OCI-LY3 (cell line): ENCODE measurements around the gene LINGO3.
A peak's percentile ranks its signal among the peaks of the same experiment; 100 is the strongest.

ENCODE experiments used
- H2AFZ ChIP-seq: fragments of 200-600, 300-600 bp; shearing (Covaris generic); 2 replicates; pipeline ENCODE4 v1.6.0; 2014; ENCODE audit warnings: antibody characterized with exemption, low read depth, low read length
- H3K27ac ChIP-seq: fragments of 200-600, 300-600 bp; sonication (generic); 2 replicates; pipeline ENCODE4 v1.5.1; 2014; ENCODE audit warnings: mild to moderate bottlenecking, low read length, moderate library complexity, mixed read lengths
- H3K27me3 ChIP-seq: fragments of 200-600, 300-600 bp; sonication (generic); 2 replicates; pipeline ENCODE4 v1.6.1; 2014; ENCODE audit warnings: low read depth, low read length, mixed read lengths
- H3K36me3 ChIP-seq: fragments of 200-600, 300-600 bp; sonication (generic); replicated peaks from 2 replicates; pipeline ENCODE3; 2014; ENCODE audit warnings: low read depth, low read length, mixed read lengths
- H3K4me1 ChIP-seq: fragments of 300-600, 200-600 bp; sonication (generic); 2 replicates; pipeline ENCODE4 v1.6.1; 2014; ENCODE audit warnings: low read length, mixed read lengths
- H3K4me2 ChIP-seq: fragments of 200-600, 300-600 bp; sonication (generic); 2 replicates; pipeline ENCODE4 v1.6.1; 2014; ENCODE audit warnings: low read length, mixed read lengths
- H3K4me3 ChIP-seq: fragments of 300-600, 200-600 bp; sonication (generic); 2 replicates; pipeline ENCODE4 v1.5.1; 2014; ENCODE audit warnings: antibody characterized with exemption, mild to moderate bottlenecking, low read length, moderate library complexity
- H3K79me2 ChIP-seq: fragments of 300-600, 200-600 bp; shearing (Covaris generic); 2 replicates; pipeline ENCODE4 v1.6.1; 2014; ENCODE audit warnings: mild to moderate bottlenecking, low read length, mixed read lengths
- H3K9ac ChIP-seq: fragments of 300-600, 200-600 bp; shearing (Covaris generic); 2 replicates; pipeline ENCODE4 v1.6.0; 2014; ENCODE audit warnings: mild to moderate bottlenecking, low read length, moderate library complexity
- H3K9me3 ChIP-seq: fragments of 200-600, 300-600 bp; shearing (Covaris generic); 2 replicates; pipeline ENCODE4 v1.6.1; 2014; ENCODE audit warnings: low read length, mixed read lengths; ENCODE audit not compliant: insufficient read depth
- H4K20me1 ChIP-seq: fragments of 200-600, 300-600 bp; sonication (generic); 2 replicates; pipeline ENCODE4 v1.6.1; 2016; ENCODE audit warnings: low read length, mixed read lengths; ENCODE audit not compliant: insufficient read depth
- EZH2phosphoT487 ChIP-seq: fragments of 200-600 bp; shearing (Covaris generic); IDR thresholded peaks from 2 replicates; pipeline ENCODE4 v1.6.1; 2018; ENCODE audit warnings: antibody characterized with exemption, mixed run types, low read depth
- TF ChIP-seq, protein P1 (sequence below): fragments of 200-600, 300-600 bp; sonication (generic); IDR thresholded peaks from 2 replicates; pipeline ENCODE4 v1.5.1; 2014; ENCODE audit warnings: antibody characterized with exemption, low read length, low read depth

The LINGO3 gene

DNA sequence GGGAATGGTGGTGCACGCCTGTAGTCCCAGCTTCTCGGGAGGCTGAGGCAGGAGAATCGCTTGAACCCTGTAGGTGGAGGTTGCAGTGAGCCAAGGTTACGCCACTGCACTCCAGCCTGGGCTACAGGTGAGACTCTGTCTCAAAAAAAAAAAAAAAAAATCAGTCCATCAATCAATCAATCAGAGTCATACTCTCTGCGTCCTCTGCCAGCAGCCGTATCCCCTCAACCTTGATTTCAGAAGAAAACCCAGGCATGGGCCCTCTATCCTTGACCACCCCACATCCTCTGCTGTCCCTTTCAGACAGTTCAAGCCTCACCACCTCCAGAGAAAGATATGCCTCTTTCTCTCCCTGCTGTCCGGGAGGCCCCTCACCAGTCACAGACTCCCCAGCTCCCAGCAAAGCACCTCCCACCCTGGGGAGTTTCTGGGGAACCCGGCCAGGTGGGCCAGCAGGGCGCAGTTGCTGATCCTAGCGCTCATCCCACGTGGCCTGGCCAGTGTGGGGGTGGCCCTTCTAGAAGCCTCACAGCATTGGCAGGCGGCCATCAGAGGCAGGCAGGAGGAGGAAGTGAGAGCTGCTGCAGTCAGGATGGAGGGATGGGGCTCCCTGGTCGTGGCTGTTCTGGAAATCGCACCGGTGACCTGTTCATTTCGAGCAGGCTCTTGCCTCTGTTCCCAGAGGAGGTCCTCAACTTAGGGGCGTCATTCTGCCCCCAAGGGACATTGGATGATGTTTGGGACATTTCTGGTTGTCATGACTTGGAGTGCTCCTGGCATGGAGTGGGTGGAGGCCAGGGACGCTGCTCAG is 41.6 kb downstream of the LINGO3 start:
- peaks cover 14% of the 10 kb centered on the region for H3K36me3 ChIP-seq
- H3K27me3 ChIP-seq, result no peaks in the 10 kb centered on the region
- H4K20me1 ChIP-seq, result peaks cover 18% of the 10 kb centered on the region
- TF ChIP-seq, protein P1, sequence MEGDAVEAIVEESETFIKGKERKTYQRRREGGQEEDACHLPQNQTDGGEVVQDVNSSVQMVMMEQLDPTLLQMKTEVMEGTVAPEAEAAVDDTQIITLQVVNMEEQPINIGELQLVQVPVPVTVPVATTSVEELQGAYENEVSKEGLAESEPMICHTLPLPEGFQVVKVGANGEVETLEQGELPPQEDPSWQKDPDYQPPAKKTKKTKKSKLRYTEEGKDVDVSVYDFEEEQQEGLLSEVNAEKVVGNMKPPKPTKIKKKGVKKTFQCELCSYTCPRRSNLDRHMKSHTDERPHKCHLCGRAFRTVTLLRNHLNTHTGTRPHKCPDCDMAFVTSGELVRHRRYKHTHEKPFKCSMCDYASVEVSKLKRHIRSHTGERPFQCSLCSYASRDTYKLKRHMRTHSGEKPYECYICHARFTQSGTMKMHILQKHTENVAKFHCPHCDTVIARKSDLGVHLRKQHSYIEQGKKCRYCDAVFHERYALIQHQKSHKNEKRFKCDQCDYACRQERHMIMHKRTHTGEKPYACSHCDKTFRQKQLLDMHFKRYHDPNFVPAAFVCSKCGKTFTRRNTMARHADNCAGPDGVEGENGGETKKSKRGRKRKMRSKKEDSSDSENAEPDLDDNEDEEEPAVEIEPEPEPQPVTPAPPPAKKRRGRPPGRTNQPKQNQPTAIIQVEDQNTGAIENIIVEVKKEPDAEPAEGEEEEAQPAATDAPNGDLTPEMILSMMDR, result no peak
- TF ChIP-seq EZH2phosphoT487, result no peak
- peak overlapping the region; percentile 34; the same call in 1 of the 2 replicates for H3K9ac ChIP-seq
- peak overlapping the region; percentile 59 for H3K4me2 ChIP-seq
- H3K4me1 ChIP-seq, result peaks cover 36% of the 10 kb centered on the region
- peaks cover 24% of the 10 kb centered on the region for H3K79me2 ChIP-seq
- peak overlapping the region; percentile 82; the same call in 1 of the 2 replicates for H2AFZ ChIP-seq
- H3K27ac ChIP-seq, result peak overlapping the region; percentile 1; the same call in 1 of the 2 replicates
- peak overlapping the region; percentile 32 for H3K4me3 ChIP-seq
- H3K9me3 ChIP-seq, result no peaks in the 10 kb centered on the region

DNA sequence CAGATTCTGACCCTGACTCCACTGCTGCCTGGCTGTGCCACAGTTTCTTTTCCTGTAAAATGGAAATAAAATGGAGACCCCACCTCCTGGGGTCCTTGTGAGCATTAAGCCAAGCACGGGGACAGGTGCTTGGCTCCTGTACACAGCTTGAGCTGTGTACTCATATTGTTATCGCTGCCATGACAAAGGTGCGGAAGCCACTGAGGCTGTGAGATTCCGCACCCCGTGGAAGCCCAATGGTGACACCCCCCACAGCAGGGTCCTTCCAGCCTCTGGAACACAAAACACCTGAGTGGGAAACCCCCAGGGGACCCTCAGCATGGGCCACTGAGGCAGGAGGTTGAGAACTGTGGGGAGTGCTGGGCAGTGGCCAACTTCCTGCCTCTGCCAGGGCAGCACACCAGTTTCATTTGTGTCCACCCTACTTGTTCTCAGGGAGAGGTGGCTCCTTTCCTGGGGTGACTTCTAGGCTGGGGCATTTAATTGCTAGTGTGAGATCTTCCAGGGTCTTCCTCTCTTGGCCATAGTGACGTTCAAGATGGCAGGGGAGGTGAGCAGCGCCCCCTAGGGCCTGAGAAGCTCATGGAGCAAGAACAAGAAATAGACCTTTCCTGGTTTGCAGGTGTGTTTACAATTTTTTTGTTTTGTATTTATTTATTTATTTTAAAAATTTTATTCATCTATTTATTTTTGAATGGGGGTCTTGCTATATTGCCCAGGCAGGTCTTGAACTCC is 46.3 kb downstream of the LINGO3 start:
- Histone ChIP-seq H3K36me3 (no peaks in the 10 kb centered on the region), H3K79me2 (no peaks in the 10 kb centered on the region), H3K9me3 (no peaks in the 10 kb centered on the region), H2AFZ (no peak overlapping the region), H3K27me3 (no peaks in the 10 kb centered on the region), H3K4me1 (peaks cover 36% of the 10 kb centered on the region), H3K9ac (no peak overlapping the region), H3K27ac (no peak overlapping the region), H3K4me3 (no peak overlapping the region), H3K4me2 (no peak overlapping the region), H4K20me1 (no peaks in the 10 kb centered on the region)
- TF ChIP-seq EZH2phosphoT487, result no peak
- TF ChIP-seq, protein P1, result peak; percentile 68

DNA sequence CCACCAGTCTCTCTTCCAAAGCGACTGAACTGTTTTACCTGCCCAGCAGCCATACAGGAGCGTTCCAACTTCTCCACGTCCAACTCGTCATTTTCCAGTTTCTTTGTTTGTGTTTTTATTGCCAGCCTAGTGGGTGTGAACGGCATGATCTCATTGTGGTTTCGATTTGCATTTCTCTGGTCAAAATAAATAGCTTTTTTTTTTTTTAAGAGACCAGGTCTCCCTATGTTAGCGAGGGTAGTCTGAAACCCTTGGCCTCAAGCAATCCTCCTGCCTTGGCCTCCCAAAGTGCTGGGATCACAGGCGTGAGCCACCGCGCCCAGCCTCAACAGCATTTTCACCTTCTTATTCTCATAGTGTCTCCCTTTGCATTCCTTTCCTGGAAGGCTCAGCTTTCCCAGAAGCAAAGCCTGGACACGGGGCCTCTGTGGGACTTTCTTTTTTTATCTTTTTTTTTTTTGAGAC is 47.6 kb downstream of the LINGO3 start:
- H2AFZ ChIP-seq, result no peak overlapping the region
- H3K4me3 ChIP-seq, result no peak overlapping the region
- no peak overlapping the region for H3K9ac ChIP-seq
- no peaks in the 10 kb centered on the region for H4K20me1 ChIP-seq
- no peak overlapping the region for H3K27ac ChIP-seq
- no peaks in the 10 kb centered on the region for H3K79me2 ChIP-seq
- H3K9me3 ChIP-seq, result no peaks in the 10 kb centered on the region
- TF ChIP-seq EZH2phosphoT487, result no peak
- TF ChIP-seq, protein P1, result no peak
- H3K4me1 ChIP-seq, result peaks cover 36% of the 10 kb centered on the region
- no peak overlapping the region for H3K4me2 ChIP-seq
- no peaks in the 10 kb centered on the region for H3K36me3 ChIP-seq
- no peaks in the 10 kb centered on the region for H3K27me3 ChIP-seq

DNA sequence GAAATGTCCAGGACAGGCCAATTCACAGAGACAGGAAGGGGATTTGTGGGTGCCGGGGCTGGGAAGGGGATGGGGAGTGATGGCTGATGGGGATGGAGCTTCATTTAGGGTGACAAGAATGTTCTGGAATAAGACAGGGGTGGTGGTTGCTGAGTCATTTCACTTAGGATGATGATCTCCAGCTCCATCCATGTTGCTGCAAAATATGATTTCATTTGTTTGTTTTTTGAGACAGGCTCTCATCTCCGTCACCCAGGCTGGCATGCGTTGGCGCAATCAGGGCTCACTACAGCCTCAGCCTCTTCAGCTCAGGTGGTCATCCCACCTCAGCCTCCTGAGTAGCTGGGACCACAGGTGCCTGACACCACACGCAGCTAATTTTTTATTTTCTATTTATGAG is 48.6 kb downstream of the LINGO3 start:
- H3K79me2 ChIP-seq, result no peaks in the 10 kb centered on the region
- no peak overlapping the region for H3K9ac ChIP-seq
- H2AFZ ChIP-seq, result no peak overlapping the region
- H3K9me3 ChIP-seq, result no peaks in the 10 kb centered on the region
- H3K4me1 ChIP-seq, result peaks cover 31% of the 10 kb centered on the region
- H3K4me3 ChIP-seq, result no peak overlapping the region
- H3K36me3 ChIP-seq, result no peaks in the 10 kb centered on the region
- H4K20me1 ChIP-seq, result no peaks in the 10 kb centered on the region
- TF ChIP-seq, protein P1, result no peak
- TF ChIP-seq EZH2phosphoT487, result no peak
- no peak overlapping the region for H3K4me2 ChIP-seq
- no peak overlapping the region for H3K27ac ChIP-seq
- H3K27me3 ChIP-seq, result no peaks in the 10 kb centered on the region
